DMS79 (cell line): ENCODE measurements around the gene CYB561D2.

ENCODE experiments used
- DNase-seq: peaks from one replicate; lab custom pipeline; 2025; lab: John Stamatoyannopoulos, UW

The CYB561D2 gene

DNA sequence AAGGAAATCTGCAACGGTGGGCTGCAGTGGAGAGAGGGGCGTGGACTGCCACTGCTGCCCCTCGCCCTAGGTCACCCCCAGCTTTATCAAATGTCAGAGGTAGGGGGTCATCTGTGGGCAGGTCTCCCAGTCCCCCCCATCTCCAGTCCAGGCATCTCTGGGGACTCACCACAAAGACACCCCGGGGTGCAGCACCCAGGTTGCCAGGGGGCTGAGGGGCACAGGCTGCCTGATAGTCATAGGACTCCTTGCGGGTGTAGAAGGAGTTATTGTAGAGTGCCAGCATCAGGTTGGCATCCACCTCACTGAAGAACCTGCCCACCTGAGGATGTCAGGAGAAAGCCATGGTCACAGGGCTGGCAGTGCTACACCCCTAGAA, 15.2 kb downstream of the CYB561D2 start:
- DNase-seq, result no peak

DNA sequence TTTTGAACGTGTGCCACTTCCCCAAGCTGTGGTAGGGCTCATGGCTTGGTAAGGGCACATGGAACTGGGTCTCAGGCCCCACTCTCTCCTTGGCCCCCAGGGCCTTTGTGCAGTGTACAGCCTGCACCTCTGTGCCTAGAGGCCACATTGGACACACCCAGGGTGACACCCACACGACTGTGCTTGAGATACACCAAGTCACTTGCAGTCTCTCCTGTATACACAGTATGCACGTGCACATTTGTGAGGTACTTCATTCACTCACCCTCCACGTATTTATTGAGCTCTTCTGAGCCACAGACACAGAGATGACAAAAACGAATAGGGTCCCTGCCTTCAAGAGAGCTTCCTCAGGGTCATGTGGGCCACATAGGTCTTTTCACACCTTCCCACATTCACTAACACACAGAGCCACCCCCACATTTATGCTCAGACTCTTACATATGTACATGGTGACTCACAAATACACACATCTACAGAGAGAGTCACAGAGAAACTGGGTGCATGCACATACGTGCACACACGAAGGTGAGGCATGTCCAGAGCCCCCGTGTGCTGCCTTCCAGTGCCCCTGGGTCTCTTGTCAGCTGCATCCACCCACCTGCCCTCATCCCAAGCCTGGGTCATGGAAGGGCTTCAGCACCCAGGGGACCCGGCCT, 18.5 kb downstream of the CYB561D2 start:
- DNase-seq, result no peak

DNA sequence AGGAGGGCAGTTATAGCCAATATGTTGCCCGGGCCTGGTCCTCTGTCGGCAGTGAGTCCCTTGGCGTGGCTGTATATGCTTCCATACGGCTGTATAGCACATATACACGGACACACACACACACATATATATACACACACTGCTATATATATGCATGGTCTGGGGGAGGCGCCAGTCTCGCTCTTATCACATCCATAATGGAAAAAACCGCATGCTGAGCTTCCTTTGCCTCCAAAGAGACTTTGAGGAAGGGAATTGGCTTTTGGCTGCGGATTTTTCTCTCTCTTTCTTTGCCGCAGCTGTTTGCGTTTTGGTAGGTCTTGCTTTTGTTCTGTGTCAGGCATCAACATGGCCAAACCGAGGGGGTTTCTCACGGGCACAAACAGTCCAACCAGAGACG, 19.9 kb downstream of the CYB561D2 start:
- no peak for DNase-seq

DNA sequence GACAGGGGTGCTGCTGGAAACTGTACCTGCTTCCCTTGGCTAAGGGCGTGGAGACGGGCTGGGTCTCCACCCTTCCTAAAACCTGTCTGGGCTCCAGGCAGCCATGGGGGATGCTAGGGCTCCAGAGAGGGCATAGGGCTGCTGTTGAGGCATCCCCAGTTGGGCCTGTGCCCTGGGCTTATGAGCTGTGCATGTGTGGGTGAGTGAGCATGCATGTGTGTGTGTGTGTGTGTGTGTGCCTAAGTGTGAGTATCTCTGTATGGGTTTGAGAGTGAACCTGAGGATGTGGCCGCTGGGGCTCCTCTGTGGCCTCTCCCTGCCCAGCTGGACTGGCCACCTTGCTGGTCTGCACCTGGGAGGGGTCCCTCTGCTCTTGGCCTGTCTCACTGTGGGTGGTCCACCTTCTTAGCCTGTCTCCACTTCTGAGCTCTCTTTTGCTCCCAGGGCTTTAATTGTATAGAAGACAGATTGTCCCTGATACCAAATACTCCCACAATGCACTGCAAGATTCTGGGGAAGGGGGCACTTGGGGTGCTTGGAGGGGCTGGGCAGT, 20.5 kb downstream of the CYB561D2 start:
- no peak for DNase-seq

DNA sequence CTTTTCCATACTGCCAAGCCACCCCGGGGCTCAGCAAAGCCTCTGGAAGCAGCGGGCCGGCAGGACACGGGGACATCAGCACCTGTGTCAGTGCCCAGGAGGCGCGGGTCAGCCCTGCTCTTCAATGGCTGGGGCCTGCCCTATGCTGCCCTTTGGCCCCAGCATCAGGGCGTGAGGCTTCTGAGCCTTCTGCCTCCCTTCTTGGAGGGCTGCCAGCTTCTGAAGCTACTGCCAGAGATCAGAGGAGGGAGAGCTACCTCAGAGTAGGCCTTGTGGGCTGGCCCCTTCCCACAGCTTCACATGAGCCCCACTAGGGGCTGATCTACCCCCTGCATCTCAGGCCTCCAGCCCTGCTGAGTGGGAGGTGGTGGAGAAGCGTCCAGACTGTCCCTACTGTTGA, 21.7 kb downstream of the CYB561D2 start:
- peak; percentile 25 for DNase-seq

DNA sequence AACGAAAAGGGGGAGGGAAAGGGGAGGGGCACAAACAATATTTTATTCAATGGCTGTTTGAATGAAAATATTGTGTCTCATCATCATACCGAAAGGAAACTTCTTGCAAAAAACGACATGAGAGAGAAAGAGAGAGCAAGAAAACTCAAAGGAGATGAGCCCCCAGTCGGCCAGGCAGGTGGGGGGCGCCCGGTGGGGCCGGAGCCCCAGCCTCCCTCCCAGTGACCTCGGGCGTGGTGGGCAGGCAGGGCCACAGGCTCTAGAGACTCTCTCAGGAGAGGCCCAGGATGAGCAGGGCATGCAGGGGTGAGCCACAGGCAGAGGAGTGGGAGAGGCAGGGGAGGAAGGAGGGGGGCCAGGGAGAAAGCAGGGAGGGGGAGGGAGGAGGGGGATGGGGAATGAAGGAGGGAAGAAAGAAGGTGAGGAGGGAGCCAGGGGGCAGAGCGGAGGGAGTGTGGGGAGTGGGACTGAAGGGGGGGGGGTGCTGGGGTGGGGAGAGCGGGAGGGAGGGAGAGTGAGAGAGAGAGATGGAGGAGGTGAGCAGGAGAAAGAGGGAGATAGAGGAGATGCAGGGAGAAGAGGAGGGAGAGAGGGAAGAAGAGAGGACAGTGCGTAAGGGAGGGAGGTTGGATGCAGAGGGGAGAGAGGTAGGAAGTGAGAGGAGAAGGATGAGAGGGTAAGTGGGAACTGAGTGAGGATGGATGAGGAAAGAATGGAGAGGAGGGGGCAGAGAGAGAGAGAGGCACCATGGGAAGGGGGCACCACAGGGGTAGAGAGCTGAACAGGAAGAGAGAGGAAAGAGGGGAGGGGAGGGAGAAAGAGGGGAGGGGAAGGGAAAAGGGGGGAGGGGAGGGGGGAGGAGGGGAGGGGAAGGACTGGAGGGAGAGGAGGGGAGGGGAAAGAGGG, 22.7 kb downstream of the CYB561D2 start:
- no peak for DNase-seq

DNA sequence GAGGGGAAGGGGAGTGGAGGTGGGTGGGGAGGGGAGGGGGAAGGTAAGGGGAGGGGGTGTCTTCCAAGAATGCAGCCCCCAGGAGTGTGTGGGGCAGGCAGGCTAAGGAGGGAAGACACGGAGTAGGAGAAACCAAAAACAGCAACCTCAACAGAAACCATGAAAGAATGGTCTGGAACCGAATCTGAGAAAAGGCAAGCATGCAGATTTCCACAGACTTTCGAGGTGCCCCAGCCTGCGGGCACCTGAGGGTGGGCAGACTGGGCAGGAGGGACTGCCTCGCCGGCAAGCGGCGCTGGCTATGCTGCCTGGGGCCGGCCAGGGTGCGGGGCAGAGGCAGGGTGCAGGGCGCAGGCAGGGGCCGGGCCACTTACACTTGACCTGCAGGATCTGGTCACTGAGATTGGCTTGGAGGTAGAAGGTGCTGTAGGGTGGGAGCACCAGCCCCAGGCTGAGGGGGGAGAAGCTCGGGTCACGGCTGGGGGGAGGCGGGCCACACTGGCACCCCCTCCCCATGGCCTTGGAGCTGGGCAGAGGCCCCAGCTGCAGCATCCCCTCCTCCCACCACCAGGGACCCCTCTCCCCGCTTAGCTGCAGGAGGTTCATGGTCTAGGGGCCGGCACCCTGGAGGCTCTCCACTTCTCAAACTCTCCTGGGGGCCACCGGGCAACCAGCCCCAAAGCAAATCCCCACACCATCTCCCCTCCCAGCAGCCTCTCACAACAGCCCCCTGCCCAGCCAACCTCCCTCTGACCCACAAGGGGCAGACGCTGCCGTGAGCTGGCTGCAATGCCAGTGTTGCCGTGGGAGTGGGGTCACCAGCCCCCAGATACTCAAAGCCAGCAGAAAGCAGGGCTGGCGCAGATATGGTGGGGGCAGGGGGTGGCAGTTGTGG, 23.9 kb downstream of the CYB561D2 start:
- no peak for DNase-seq

DNA sequence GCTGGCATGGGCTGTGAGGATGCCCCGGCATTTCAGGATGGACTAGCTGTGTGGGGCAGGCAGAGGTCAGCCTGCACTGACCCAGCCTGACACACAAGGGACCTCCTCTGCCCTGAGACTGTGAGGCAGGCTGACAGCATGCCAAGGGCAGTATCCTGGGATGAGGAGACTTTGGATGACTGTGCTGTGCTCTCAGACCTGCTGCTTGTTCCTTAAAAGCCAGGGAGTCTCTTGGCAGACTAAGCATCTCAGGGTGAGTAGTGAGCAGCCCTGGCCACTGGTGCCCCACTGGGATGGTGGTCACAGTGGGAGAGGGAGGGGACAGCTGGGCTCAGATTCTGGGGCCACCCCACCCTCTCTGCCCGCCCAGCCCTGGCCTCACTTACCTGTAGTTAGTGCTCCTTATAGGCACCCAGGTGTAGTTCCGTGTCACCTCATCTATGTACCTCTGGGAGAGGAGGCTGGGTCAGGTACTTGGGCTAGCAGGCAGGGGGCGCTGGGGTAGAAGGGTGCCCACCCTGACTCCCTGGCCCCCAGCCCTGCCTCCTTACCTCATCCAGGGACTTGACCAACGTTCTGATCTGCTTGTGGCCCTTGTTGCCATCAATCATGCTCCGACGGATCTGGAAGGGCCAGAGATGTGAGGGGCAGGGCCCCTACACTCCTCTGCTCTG, 24.7 kb downstream of the CYB561D2 start:
- no peak for DNase-seq

DNA sequence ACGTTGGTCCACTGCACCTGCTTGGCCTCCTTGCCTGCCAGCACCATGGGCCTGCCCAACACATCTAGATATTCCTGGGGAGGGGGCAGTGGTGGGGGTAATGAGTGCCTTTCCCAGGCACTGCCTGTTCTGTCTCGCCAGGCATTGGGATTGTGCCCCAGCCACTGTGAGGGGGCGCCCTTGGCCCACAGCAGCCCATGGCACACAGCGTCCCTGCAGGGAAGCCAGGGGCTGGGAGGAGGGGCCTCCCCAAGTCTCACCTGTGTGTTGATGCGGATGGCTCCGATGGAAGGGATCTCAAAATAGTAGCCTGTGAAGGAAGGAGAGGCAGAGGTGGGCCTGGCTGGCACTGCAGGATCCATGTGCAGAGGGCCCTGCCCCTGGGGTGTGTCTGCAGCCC, 27.4 kb downstream of the CYB561D2 start:
- no peak for DNase-seq

DNA sequence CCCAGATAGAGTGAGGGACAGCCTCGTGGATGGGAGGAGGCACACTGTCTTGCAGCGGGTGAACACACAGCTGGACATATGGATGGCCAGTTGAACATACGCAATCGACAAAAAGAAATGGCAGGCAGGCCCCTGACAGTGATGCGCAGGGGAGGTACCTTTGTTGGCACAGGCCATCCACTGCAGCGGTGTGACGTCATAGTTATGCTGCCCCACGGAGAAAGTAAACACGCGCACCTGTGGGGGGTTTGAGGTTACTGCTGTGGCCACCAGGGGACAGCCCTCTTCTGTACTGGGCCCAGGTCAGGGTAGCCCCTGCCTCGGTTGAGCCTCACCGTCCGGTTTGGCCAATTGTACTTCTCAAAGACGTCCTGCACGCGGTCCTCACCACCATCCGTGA, 28.1 kb downstream of the CYB561D2 start:
- DNase-seq, result no peak

DNA sequence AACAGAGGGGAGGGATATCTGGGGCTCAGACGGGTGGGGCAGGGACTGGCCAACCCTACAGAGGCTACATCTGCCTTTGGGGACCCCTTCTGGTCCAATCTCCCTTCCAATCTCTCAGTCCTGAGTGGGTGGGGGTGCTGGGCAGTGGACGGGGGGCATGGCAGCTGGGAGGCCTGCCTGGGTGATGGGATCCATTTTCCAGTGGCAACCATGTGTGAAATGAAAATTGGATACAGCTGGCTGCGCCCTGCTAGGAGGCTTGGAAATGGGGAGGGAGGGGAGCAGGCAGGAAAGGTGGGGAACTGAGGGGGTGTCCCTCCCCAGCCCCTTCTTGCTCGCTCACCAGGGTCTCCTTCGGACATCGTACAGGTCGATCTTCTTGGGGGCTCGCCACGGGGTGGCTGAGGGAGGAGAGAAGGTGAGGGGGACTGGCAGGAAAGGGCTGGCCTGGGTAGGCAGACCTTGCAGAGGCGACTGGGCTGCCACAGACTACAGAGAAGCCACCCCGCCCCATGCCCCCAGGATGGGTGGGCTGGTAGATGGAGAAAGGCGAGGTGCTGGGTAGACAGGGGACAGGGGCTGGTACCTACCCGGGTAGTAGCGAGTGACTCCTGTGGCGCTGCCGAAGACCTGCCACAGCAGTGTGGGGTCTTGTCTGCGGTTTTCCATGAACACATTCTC, 29.9 kb downstream of the CYB561D2 start:
- no peak for DNase-seq

DNA sequence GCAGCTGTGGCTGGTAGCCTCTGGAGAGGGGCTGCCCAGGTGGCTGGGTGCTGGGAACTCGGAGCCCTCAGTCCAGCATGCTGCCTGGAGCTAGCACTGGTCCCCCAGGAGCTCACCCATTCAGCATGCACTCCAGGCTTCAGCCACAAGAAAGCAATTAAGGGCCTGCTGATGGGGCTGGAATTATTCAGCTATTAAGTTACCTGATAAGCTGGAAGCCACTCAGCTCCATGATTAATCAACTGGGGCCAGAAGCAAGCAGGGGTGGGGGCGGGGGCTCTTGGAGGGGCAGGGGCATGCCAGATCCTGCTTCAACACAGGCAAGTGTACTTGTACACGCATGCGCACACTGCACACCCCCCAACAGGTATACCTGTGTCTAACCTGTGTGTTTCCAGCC, 30.7 kb downstream of the CYB561D2 start:
- peak; percentile 79 for DNase-seq

DNA sequence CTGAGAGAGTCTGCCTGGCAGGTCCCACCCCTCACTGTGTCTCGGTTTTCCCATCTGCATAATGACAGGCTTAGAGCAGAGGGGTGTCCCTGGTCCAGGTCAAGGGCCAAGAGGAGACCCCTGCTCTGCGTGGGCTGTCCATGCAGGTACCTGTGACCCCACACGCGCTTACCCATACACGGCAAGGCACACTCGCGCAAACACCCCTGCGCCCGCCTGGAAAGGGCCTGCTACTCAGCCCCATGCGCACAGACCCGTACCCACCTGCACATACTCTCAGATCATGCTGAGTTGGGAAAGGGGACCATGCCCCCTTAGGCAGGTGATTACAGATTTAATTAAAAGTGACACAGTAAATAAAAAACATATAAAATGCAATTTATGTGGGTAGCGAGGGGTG, 32.1 kb downstream of the CYB561D2 start:
- DNase-seq, result no peak

DNA sequence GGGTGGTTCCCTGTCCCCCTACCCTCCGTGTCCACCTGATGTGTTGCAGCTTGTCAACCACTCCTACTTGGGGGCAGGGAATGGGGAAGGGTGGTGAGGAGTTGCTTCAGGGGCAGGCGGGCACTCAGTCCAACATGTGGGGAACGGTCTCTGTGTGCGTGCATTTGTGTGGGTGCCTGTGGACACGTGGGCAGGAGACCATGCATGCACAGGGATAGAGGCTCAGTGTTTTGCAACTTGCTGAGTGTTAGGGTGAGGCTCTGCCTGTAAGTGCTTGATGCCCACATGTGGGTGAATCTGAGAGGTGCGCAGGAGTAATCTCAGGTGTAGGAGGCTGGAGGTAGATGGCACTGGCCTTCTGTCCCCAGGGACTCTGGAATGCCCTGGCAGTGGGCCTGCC, 33.1 kb downstream of the CYB561D2 start:
- DNase-seq, result no peak

DNA sequence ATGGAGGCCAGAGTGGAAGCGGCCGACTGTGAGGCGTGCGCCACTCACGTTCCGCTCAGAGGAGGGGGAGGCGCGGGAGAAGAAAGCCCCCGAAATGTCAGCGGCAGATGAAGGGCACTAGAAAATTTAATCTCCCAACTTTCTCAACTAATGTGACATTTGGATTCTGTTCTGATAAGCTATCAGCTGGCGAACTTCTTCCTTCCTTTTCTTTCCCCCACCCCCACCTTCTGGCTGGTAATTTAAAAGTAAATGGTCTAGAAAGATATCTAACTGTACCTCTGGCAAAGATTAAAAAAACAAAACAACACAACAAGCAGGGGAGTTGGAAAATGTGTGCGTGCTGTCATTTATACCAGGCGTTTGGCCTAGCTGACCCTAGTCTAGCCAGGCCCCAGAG, 35.1 kb downstream of the CYB561D2 start:
- DNase-seq, result no peak

DNA sequence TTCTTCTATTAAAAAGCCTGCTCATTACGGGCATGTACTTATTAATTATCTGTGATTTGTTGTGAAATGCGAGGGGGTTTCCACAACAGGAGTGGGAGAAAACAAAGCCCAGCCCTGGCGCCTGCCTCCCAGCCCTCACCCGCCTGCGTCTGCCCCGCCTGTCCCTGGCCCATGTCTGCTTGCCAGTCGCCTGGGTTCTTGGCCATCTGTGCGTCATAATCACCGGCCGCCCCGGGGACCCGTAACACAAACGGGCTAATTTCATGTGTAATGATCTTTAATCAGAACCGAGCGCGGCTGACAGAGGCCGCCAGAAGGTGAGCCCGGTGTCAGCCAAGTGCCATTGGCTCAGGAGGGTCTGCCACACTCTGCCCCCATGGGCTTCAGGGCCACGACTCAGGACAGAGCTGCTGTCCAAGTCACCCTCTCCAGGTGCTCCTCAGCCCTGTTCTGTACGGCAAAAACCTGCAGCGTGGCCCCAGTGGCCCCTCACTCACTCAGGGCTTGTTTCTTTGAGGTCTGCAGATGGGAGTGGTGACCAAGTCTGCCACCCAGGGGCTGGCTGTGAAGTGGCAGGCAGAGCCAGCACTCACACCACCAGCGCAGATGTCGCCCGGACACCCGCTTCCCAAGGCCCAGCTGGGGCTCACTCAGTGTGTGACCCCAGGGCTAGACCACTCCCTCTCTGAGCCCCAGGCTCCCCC, 37.5 kb downstream of the CYB561D2 start:
- DNase-seq, result no peak

DNA sequence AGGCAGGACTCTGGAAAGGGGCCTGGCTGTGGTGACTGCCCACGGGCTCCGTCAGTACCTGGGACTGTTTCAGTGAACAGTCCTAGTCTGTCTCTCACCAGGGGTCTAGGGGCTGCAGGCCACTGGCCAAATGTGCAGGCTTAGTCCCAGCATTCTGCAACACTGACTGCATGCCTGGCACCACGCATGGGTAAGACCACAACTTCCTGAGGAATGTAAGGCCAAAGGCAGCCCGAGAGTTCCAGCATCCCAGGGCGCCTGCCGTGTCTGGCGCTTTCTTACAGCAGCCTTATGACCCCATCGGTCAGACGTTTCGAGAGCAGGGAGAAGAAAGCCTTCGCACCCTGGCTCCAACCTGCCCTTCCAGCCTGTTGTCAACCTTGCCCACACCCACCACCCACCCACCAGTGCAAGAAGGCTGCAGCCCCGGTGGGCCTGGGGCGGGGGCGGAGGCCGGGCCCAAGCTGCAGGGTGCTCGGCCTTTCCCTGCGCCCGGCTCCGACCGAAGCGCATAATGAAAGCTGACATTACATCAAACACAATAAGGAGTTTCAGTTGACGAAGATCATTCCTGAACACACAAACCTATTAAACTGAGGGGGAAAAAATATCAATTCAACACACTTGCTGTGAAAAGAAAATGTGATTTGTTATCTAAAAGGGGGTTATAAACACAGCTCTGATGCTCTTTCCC, 38.2 kb downstream of the CYB561D2 start:
- DNase-seq, result no peak

DNA sequence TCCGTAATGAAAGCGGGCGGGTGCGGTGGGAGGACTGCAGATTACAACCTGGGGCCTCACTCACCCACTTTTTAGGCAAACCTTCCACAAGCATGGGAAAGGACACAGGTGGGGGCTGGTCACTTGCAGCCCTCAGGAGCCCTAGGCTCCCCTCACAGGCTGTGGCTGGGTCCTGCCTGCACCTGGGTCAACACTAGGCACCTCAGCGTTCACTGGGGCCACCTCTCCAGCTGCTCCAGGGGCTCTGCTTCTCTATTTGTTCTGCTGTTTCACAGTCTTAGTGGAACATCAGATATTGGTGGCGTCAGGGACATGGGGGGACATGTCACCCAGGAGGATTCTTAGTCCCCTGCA, 38.7 kb downstream of the CYB561D2 start:
- DNase-seq, result no peak

DNA sequence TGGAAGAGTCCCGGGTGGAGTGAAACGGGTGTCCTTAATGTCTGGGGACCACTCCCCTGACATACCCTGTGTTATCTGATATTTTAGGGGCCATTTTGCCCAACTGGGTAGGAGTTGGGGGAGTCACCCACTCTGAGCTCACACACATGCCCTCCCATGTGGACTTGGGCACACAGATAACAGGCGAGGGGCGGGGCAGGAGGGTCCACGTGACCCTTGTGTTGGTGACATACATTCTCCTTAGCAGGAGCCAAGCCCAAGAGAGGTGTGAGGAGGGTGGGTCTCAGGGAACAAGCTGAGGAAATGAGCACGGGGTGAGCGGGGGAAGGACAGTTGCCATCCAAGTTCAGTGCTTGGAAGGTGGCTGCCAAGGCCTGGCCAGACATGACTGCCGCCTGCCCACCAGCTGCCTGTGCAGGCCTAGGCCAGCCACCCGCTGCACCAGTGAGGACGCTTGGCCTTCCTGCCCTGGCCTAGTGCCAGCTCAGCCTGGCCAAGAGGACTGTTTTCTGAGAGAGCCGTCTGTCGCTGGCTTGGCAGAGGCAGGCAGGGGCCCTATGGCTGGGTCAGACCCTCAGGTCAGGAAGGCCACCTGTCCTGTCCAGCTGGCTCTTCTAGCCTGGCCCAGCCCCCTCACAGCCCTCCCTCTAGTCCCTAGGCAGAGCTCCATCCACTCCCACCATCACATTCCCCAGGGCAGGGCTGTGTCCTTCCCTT, 40.0 kb downstream of the CYB561D2 start:
- peak; percentile 48 for DNase-seq
